ENCODE results near the gene WNT10A. TPM values are rescaled to one million over a fixed set of nuclear protein-coding genes. Genes with fewer than 3 reads are reported as not detected.
"Not testable (repeated sequence)": the region's sequence is repeated elsewhere in the genome, so short reads cannot be mapped to it uniquely, and the experiment has no call there.

The WNT10A gene
- total RNA-seq, 1 experiment from 2014 or later: 2.4 TPM

- Mint-ChIP-seq H3K27ac (ENCODE audit: unreplicated experiment) (no peak overlapping the region), H3K9me3 (ENCODE audit: low read depth, unreplicated experiment) (peaks cover 3% of the 10 kb centered on the region), H3K36me3 (ENCODE audit: insufficient read depth, unreplicated experiment) (no peaks in the 10 kb centered on the region), H3K4me1 (ENCODE audit: low read depth, unreplicated experiment) (no peaks in the 10 kb centered on the region), H3K4me3 (ENCODE audit: low read depth, unreplicated experiment) (no peak overlapping the region), H3K27me3 (ENCODE audit: unreplicated experiment) (peaks cover 63% of the 10 kb centered on the region)
- CTCF ChIA-PET: interaction anchor here (0.6 kb wide), 2 partner anchors 24 to 1788 kb away, joined by 3 to 4 read pairs; no protein-coding TSS in a partner anchor
- BruUV-seq (replicated peaks): no TSS peak
- TF ChIP-seq CTCF (IDR thresholded peaks at IDR 0.05; ENCODE audit: unreplicated experiment): no peak
- intact Hi-C loops (cut with micrococcal nuclease; ENCODE audit: unreplicated experiment): no loop called here
- DNase-seq: no peak
These were observed 44.8 kb downstream of the WNT10A start for GRCh38 chr2:218925434-218925833.

GRCh38 chr2:218927422-218927821, 46.8 kb downstream of the WNT10A start:
- H3K9me3 Mint-ChIP-seq (ENCODE audit: low read depth, unreplicated experiment): peaks cover 1% of the 10 kb centered on the region
- H3K4me1 Mint-ChIP-seq (ENCODE audit: low read depth, unreplicated experiment): no peaks in the 10 kb centered on the region
- H3K27me3 Mint-ChIP-seq (ENCODE audit: unreplicated experiment): peaks cover 64% of the 10 kb centered on the region
- H3K36me3 Mint-ChIP-seq (ENCODE audit: insufficient read depth, unreplicated experiment): no peaks in the 10 kb centered on the region
- no TSS peak for BruUV-seq (replicated peaks)
- H3K27ac Mint-ChIP-seq (ENCODE audit: unreplicated experiment): no peak overlapping the region
- DNase-seq: no peak
- no peak for TF ChIP-seq CTCF (IDR thresholded peaks at IDR 0.05; ENCODE audit: unreplicated experiment)
- CTCF ChIA-PET: no interaction called here
- intact Hi-C loops (cut with micrococcal nuclease; ENCODE audit: unreplicated experiment): no loop called here
- no peak overlapping the region for H3K4me3 Mint-ChIP-seq (ENCODE audit: low read depth, unreplicated experiment)

GRCh38 chr2:218927876-218928275, 47.2 kb downstream of the WNT10A start:
- BruUV-seq (replicated peaks): no TSS peak
- intact Hi-C loops (cut with micrococcal nuclease; ENCODE audit: unreplicated experiment): no loop called here
- Mint-ChIP-seq H3K27ac (ENCODE audit: unreplicated experiment) (no peak overlapping the region), H3K36me3 (ENCODE audit: insufficient read depth, unreplicated experiment) (no peaks in the 10 kb centered on the region), H3K27me3 (ENCODE audit: unreplicated experiment) (peaks cover 64% of the 10 kb centered on the region), H3K4me3 (ENCODE audit: low read depth, unreplicated experiment) (no peak overlapping the region), H3K4me1 (ENCODE audit: low read depth, unreplicated experiment) (no peaks in the 10 kb centered on the region), H3K9me3 (ENCODE audit: low read depth, unreplicated experiment) (no peaks in the 10 kb centered on the region)
- DNase-seq: no peak
- no peak for TF ChIP-seq CTCF (IDR thresholded peaks at IDR 0.05; ENCODE audit: unreplicated experiment)
- CTCF ChIA-PET: no interaction called here

- H3K9me3 Mint-ChIP-seq (ENCODE audit: low read depth, unreplicated experiment); DNase-seq; H3K27ac Mint-ChIP-seq (ENCODE audit: unreplicated experiment); H3K36me3 Mint-ChIP-seq (ENCODE audit: insufficient read depth, unreplicated experiment); CTCF ChIA-PET; H3K4me1 Mint-ChIP-seq (ENCODE audit: low read depth, unreplicated experiment); H3K4me3 Mint-ChIP-seq (ENCODE audit: low read depth, unreplicated experiment); BruUV-seq (replicated peaks); intact Hi-C loops (cut with micrococcal nuclease; ENCODE audit: unreplicated experiment): not testable (repeated sequence)
- H3K27me3 Mint-ChIP-seq (ENCODE audit: unreplicated experiment): peaks cover 70% of the 10 kb centered on the region
These were observed 49.8 kb downstream of the WNT10A start for GRCh38 chr2:218930488-218930887.

- intact Hi-C loops (cut with micrococcal nuclease; ENCODE audit: unreplicated experiment); H3K4me1 Mint-ChIP-seq (ENCODE audit: low read depth, unreplicated experiment); H3K4me3 Mint-ChIP-seq (ENCODE audit: low read depth, unreplicated experiment); H3K36me3 Mint-ChIP-seq (ENCODE audit: insufficient read depth, unreplicated experiment); DNase-seq; H3K27ac Mint-ChIP-seq (ENCODE audit: unreplicated experiment); CTCF ChIA-PET; H3K9me3 Mint-ChIP-seq (ENCODE audit: low read depth, unreplicated experiment); BruUV-seq (replicated peaks): not testable (repeated sequence)
- peaks cover 70% of the 10 kb centered on the region for H3K27me3 Mint-ChIP-seq (ENCODE audit: unreplicated experiment)
These were observed 51.1 kb downstream of the WNT10A start for GRCh38 chr2:218931751-218932150.

Other genes starting within 250 kb of the WNT10A start
- 42.8 and 43.3 TPM in 2 replicates for gene ZNF142, start 221.2 kb upstream of the WNT10A start, total RNA-seq (2022)
- 57.9 and 61.7 TPM in 2 replicates for gene BCS1L, start 221.2 kb upstream of the WNT10A start, total RNA-seq (2022)
- 32.1 and 36.9 TPM in 2 replicates for gene RNF25, start 208.8 kb upstream of the WNT10A start, total RNA-seq (2022)
- gene STK36, start 208.8 kb upstream of the WNT10A start, total RNA-seq (2022): 42.4 and 50.6 TPM in 2 replicates
- gene TTLL4, start 170.0 kb upstream of the WNT10A start, total RNA-seq (2022): 67.3 and 75.5 TPM in 2 replicates
- 11.8 and 12.2 TPM in 2 replicates for gene CYP27A1, start 98.7 kb upstream of the WNT10A start, total RNA-seq (2022)
- not detected in 2 replicates for gene PRKAG3, start 49.0 kb upstream of the WNT10A start, total RNA-seq (2022)
- gene WNT6, start 21.0 kb upstream of the WNT10A start, total RNA-seq (2022): not detected in 2 replicates
- 0.59 and 0.86 TPM in 2 replicates for gene CDK5R2, start 78.8 kb downstream of the WNT10A start, total RNA-seq (2022)
- not detected in 2 replicates for gene FEV, start 104.3 kb downstream of the WNT10A start, total RNA-seq (2022)
- gene CRYBA2, start 112.6 kb downstream of the WNT10A start, total RNA-seq (2022): not detected in 2 replicates
- 0.68 and 1.3 TPM in 2 replicates for gene CFAP65, start 160.7 kb downstream of the WNT10A start, total RNA-seq (2022)
- gene IHH, start 180.1 kb downstream of the WNT10A start, total RNA-seq (2022): 9.0 and 15.8 TPM in 2 replicates